ENCODE measurements around the gene SORCS2.

The SORCS2 gene

DNA sequence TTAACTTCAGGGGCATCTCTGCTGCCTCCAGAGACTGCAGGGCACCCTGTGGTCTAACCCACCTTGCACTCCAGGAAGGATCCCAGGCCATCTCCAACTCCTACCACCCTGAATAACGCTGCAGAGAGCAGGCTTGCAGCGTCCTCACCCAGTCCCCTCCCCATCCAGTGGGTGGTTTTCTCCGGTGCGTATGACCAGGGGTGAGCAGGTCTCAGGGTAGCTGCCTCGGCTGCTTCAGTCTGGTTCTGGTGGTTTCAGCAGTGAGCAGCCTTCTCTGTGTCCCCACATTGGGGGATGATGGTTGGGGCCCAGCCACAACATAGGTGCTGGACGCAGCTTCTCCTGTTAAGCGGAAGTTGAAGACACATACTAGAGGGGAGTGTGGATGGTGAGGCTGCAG is 38.6 kb upstream of the SORCS2 start:
- H3K27ac ChIP-seq (ENCODE audit: low read length) = no peak overlapping the region
- H3K9ac ChIP-seq (ENCODE audit: low read depth, low read length) = no peak overlapping the region
- no peaks in the 10 kb centered on the region for H3K36me3 ChIP-seq (ENCODE audit: insufficient read depth, low read depth, low read length)
- no peak overlapping the region for H3K4me3 ChIP-seq (ENCODE audit: low read length)
- no peaks in the 10 kb centered on the region for H3K9me3 ChIP-seq (ENCODE audit: insufficient read depth, low read depth, low read length)
- no peaks in the 10 kb centered on the region for H3K4me1 ChIP-seq (ENCODE audit: insufficient read depth, low read length)
- no peaks in the 10 kb centered on the region for H3K27me3 ChIP-seq (ENCODE audit: insufficient read depth, low read length)

DNA sequence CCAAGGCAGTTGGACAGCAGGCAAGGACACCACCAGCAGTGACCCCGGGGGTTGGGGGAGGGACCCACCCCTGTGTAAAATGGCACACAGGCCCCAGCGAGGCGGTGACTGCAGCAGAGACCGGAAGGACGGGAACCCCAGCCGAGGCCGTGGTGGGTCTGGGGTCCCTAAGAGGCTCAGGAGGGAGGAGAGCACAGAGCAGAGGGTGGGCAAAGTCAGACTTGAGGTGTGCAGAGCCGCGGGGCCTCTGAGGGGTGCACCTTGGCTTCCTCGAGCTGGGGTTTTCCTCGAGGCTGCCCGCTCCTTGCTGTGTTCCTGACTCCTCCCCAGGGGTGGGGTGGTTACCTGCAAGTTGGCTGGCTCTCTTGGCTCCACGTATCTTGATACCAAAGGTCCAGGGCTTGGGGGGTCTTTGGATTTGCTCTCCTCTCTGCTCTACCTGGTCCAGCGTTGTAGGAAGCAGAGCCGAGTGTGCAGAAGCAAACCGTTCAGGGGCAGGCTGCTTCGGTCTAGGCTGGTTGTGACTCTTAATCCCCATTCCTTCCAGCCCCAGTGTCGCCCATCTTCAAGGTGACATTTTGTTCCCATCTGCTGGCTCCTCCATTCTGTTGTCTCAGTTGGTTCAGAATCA is 37.9 kb upstream of the SORCS2 start:
- H3K27ac ChIP-seq (ENCODE audit: low read length) = no peak overlapping the region
- no peaks in the 10 kb centered on the region for H3K4me1 ChIP-seq (ENCODE audit: insufficient read depth, low read length)
- no peaks in the 10 kb centered on the region for H3K36me3 ChIP-seq (ENCODE audit: insufficient read depth, low read depth, low read length)
- H3K9ac ChIP-seq (ENCODE audit: low read depth, low read length) = no peak overlapping the region
- no peaks in the 10 kb centered on the region for H3K9me3 ChIP-seq (ENCODE audit: insufficient read depth, low read depth, low read length)
- no peak overlapping the region for H3K4me3 ChIP-seq (ENCODE audit: low read length)
- no peaks in the 10 kb centered on the region for H3K27me3 ChIP-seq (ENCODE audit: insufficient read depth, low read length)

DNA sequence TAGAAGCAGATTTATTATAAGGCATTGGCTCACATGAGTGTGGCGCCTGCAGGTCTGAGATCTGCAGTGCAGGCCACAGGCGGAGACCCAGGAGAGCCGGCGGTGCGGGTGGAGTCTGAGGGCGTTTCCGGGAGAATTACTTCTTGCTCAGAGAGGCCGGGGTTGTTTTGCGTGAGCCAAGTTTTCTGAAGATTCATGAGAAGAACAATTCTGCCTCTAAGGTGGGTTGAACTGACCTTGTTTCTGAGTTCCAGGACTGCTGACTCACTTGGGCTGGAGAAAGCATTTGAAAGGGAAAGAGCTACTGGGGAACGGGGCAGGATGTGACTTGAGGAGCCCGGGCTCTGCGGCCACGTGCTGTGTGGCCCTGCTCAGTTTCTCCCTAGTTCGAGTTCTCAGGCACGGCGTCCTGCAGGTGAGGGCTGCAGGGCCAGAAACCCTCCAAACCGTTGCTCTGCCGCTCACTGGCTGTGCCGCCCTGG is 36.7 kb upstream of the SORCS2 start:
- Histone ChIP-seq H3K4me3 (ENCODE audit: low read length) (no peak overlapping the region), H3K9me3 (ENCODE audit: insufficient read depth, low read depth, low read length) (no peaks in the 10 kb centered on the region), H3K27ac (ENCODE audit: low read length) (no peak overlapping the region), H3K36me3 (ENCODE audit: insufficient read depth, low read depth, low read length) (no peaks in the 10 kb centered on the region), H3K9ac (ENCODE audit: low read depth, low read length) (no peak overlapping the region), H3K27me3 (ENCODE audit: insufficient read depth, low read length) (no peaks in the 10 kb centered on the region), H3K4me1 (ENCODE audit: insufficient read depth, low read length) (no peaks in the 10 kb centered on the region)

DNA sequence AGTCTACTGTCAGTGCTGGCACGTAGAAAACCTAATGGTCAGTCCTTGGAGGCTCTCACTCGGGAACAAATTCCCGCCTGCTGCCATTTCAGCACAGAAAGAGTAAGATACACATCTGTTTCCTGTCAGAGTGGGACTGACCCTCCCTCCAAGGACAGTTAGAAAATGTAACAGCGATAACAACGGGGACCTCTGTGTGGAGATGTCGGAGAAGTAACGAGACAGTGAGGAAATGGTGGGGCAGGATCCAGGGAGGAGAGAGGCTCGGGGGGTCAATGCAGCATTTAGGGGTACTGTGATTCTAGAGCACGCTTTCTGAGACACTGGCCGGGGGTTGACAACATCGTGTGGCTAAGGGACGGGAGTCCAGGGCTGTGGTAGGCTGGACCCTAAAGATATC is 36.0 kb upstream of the SORCS2 start:
- no peaks in the 10 kb centered on the region for H3K4me1 ChIP-seq (ENCODE audit: insufficient read depth, low read length)
- no peak overlapping the region for H3K9ac ChIP-seq (ENCODE audit: low read depth, low read length)
- H3K27me3 ChIP-seq (ENCODE audit: insufficient read depth, low read length) = no peaks in the 10 kb centered on the region
- H3K4me3 ChIP-seq (ENCODE audit: low read length) = no peak overlapping the region
- no peaks in the 10 kb centered on the region for H3K36me3 ChIP-seq (ENCODE audit: insufficient read depth, low read depth, low read length)
- no peaks in the 10 kb centered on the region for H3K9me3 ChIP-seq (ENCODE audit: insufficient read depth, low read depth, low read length)
- no peak overlapping the region for H3K27ac ChIP-seq (ENCODE audit: low read length)

DNA sequence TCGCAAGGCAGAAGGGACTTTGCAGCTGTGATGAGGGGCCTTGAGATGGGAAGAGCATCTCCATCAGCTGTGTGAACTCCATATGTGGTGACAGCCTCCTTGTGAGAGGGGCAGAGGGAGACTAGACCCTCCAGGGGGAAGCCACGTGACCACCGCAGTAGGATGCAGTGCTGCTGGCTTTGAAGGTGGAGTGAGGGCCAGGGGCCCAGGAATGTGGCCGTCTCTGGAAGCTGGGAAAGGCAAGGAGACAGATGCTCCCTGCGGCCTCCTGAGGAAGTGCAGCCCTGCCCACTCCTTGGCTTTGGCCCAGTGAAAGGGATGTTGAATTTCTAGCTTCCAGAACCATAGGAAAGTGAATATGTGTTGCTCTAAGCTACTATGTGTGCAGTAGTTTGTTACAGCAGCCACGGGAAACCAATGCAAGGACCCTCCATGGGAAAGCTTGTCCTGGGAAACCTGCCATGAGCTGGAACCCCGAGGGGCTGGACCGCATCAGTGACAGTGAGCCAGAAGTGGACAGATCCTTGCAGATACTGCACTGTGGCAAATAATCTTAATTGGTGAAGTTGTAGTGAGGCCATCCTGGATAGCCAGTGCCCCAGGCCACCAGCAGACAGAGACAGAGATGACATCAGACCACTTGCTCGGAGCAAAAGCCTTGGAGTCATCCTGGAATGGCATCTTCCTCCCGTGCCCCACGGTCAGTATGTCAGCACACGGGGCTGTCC is 35.4 kb upstream of the SORCS2 start:
- Histone ChIP-seq H3K4me3 (ENCODE audit: low read length) (no peak overlapping the region), H3K9me3 (ENCODE audit: insufficient read depth, low read depth, low read length) (no peaks in the 10 kb centered on the region), H3K4me1 (ENCODE audit: insufficient read depth, low read length) (no peaks in the 10 kb centered on the region), H3K27ac (ENCODE audit: low read length) (no peak overlapping the region), H3K9ac (ENCODE audit: low read depth, low read length) (no peak overlapping the region), H3K27me3 (ENCODE audit: insufficient read depth, low read length) (no peaks in the 10 kb centered on the region), H3K36me3 (ENCODE audit: insufficient read depth, low read depth, low read length) (no peaks in the 10 kb centered on the region)

DNA sequence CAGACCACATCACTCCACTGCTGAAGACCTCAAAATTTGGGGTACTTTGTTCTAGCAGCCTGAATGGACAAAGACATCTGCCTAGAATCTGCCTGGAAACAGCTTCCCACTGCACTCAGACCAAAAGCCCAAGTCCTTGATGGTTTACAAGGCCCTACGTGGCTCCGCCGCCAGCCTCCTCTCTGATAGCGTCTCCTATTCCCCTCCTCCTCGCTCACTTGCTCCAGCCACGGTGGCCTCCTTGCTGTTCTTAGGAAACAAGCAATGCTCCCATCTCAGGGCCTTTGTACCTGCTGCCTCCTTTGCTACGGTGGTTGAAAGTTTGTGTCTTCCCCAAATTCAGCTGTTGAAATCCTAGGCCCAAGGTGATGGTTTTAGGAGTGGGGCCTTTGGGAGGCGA is 34.7 kb upstream of the SORCS2 start:
- H3K9me3 ChIP-seq (ENCODE audit: insufficient read depth, low read depth, low read length) = no peaks in the 10 kb centered on the region
- no peaks in the 10 kb centered on the region for H3K27me3 ChIP-seq (ENCODE audit: insufficient read depth, low read length)
- no peaks in the 10 kb centered on the region for H3K4me1 ChIP-seq (ENCODE audit: insufficient read depth, low read length)
- H3K36me3 ChIP-seq (ENCODE audit: insufficient read depth, low read depth, low read length) = no peaks in the 10 kb centered on the region
- no peak overlapping the region for H3K27ac ChIP-seq (ENCODE audit: low read length)
- no peak overlapping the region for H3K9ac ChIP-seq (ENCODE audit: low read depth, low read length)
- no peak overlapping the region for H3K4me3 ChIP-seq (ENCODE audit: low read length)

DNA sequence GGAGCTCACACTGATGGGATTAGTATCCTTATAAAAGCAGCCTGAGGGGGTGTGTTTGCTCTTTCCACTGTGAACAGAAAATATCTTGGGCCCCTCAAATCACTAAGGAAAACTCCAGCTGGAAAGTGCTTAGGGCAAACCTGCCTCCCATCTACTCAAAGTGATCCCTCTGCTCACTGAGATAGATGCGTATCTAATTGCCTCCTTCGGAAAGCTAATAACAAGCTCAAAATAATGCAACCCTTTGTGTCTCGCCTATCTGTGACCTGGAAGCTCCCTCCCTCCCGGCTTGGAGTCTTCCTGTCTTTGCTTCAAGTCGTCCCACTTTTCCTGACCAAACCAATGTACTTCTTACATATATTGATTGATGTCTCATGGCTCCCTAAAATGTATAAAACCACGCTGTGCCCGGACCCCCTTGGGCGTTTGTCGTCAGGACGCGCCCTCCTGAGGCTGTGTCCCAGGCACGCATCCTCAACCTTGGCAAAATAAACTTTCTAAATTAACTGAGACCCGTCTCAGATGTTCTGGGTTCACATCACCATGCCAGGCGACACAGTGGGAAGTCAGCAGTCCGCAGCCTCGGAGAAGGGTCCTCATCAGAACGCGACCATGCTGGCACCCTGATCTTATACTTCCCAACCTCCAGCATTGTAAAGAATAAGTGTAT is 34.1 kb upstream of the SORCS2 start:
- H3K4me1 ChIP-seq (ENCODE audit: insufficient read depth, low read length) = no peaks in the 10 kb centered on the region
- H3K27ac ChIP-seq (ENCODE audit: low read length) = no peak overlapping the region
- no peak overlapping the region for H3K4me3 ChIP-seq (ENCODE audit: low read length)
- H3K27me3 ChIP-seq (ENCODE audit: insufficient read depth, low read length) = no peaks in the 10 kb centered on the region
- no peaks in the 10 kb centered on the region for H3K9me3 ChIP-seq (ENCODE audit: insufficient read depth, low read depth, low read length)
- no peaks in the 10 kb centered on the region for H3K36me3 ChIP-seq (ENCODE audit: insufficient read depth, low read depth, low read length)
- H3K9ac ChIP-seq (ENCODE audit: low read depth, low read length) = no peak overlapping the region

DNA sequence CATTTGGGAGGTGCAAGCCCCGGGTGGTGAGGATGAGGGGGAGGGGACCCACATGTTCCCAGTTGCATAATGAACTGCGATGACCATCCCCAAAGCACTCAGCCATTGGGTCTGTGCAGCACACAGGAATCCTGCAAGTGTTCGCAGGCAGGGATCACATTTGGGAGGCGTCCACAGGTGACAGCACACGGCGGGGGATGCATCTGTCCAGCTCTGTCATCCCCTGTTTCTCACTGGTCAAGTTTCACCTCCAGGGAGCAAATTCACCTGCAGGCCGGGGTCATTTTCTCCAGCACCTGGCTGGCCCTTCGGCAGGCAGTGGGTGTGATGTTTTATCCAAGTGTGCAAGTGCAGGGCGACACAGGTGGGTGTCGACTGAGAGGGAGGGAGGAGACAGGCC is 33.3 kb upstream of the SORCS2 start:
- Histone ChIP-seq H3K9me3 (ENCODE audit: insufficient read depth, low read depth, low read length) (no peaks in the 10 kb centered on the region), H3K27ac (ENCODE audit: low read length) (no peak overlapping the region), H3K4me1 (ENCODE audit: insufficient read depth, low read length) (no peaks in the 10 kb centered on the region), H3K4me3 (ENCODE audit: low read length) (no peak overlapping the region), H3K9ac (ENCODE audit: low read depth, low read length) (no peak overlapping the region), H3K36me3 (ENCODE audit: insufficient read depth, low read depth, low read length) (no peaks in the 10 kb centered on the region), H3K27me3 (ENCODE audit: insufficient read depth, low read length) (no peaks in the 10 kb centered on the region)

DNA sequence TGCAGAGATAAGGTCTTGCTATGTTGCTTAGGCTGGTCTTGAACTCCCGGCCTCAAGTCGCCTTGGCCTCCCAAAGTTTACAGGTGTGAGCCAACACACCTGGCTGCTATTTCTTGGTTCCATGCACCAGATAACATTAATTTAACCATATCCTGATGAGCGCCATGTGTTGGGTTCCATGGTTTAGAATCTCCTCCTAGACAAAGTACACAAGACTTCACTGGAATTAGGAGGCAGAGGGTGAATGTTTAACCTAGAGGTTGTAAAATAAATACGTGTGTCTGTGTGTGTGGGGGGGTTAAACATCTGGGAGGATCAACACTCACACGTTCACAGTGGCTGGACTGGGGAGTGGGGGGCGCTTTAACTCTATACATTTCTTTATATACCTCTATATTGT is 32.4 kb upstream of the SORCS2 start:
- no peaks in the 10 kb centered on the region for H3K4me1 ChIP-seq (ENCODE audit: insufficient read depth, low read length)
- no peak overlapping the region for H3K4me3 ChIP-seq (ENCODE audit: low read length)
- no peak overlapping the region for H3K9ac ChIP-seq (ENCODE audit: low read depth, low read length)
- H3K36me3 ChIP-seq (ENCODE audit: insufficient read depth, low read depth, low read length) = no peaks in the 10 kb centered on the region
- H3K9me3 ChIP-seq (ENCODE audit: insufficient read depth, low read depth, low read length) = no peaks in the 10 kb centered on the region
- H3K27me3 ChIP-seq (ENCODE audit: insufficient read depth, low read length) = no peaks in the 10 kb centered on the region
- no peak overlapping the region for H3K27ac ChIP-seq (ENCODE audit: low read length)

DNA sequence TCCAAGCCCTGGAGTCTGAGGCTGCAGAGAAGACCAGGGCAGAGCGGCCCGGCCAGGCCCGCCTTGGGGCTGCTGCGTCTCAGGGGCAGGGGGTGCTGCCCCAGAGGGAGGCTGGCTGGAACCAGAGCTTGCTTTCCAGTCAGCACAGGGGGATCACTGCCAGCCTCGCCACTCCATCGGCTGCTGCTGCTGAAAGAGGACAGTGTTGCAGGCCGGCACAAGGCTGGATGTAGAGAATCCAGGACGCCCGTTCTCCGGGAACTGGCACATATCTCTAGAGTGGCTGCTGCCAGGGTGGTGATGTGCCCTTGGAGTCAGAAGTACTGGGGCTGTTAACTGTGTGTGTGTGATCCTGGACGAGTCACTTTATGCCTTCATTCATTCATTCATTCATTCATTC is 31.9 kb upstream of the SORCS2 start:
- H3K9ac ChIP-seq (ENCODE audit: low read depth, low read length) = no peak overlapping the region
- no peaks in the 10 kb centered on the region for H3K9me3 ChIP-seq (ENCODE audit: insufficient read depth, low read depth, low read length)
- no peaks in the 10 kb centered on the region for H3K36me3 ChIP-seq (ENCODE audit: insufficient read depth, low read depth, low read length)
- no peaks in the 10 kb centered on the region for H3K27me3 ChIP-seq (ENCODE audit: insufficient read depth, low read length)
- H3K4me3 ChIP-seq (ENCODE audit: low read length) = no peak overlapping the region
- no peak overlapping the region for H3K27ac ChIP-seq (ENCODE audit: low read length)
- H3K4me1 ChIP-seq (ENCODE audit: insufficient read depth, low read length) = no peaks in the 10 kb centered on the region

DNA sequence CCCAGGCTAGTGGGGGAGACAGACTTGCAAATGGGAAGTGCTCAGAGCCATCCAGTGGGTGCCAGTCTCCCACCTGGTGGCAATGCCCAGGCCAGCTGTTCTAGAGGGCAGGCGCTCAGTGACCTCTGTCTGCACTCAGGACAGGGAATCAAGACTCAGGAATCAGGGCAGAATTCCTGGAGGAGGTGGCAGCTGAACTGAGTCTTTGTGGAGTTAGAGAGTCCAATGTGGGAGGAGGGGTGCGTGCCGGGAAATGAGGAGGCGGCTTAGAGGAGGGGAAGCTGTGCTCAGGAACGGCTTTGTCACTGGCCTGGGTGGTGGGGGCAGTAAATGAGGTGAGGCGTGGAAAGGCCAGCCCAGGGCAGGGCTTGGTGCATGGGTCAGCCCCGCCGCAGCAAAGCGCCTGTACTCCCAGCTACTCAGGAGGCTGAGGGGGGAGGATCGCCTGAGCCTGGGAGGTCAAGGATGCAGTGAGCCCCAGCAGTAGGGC is 31.3 kb upstream of the SORCS2 start:
- no peaks in the 10 kb centered on the region for H3K36me3 ChIP-seq (ENCODE audit: insufficient read depth, low read depth, low read length)
- H3K27ac ChIP-seq (ENCODE audit: low read length) = no peak overlapping the region

DNA sequence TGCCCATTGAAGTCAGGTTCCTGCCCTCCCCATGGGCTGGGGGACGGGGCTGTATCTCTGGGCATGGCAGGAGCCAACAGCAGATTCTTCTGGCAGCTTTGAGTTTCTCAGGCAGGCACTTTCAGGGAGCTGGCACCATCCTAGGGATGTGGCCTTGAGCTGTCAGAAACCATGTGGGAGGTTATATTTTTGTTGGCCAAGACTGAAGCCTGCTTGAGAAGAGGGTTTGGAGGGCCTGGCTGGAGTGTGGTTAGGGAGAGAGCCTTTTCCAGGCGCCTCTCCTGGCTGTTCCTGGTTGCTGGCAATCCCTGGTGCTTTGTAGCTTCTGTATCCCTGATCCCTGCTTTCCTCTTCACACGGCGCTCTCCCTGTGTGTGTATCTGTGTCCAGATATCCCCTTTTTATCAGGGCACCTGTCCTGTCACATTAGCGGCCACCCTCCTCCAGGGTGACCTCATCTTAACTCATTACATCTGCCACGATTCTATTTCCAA is 30.6 kb upstream of the SORCS2 start:
- Histone ChIP-seq H3K9me3 (ENCODE audit: insufficient read depth, low read depth, low read length) (no peaks in the 10 kb centered on the region), H3K36me3 (ENCODE audit: insufficient read depth, low read depth, low read length) (no peaks in the 10 kb centered on the region), H3K4me3 (ENCODE audit: low read length) (no peak overlapping the region), H3K27me3 (ENCODE audit: insufficient read depth, low read length) (no peaks in the 10 kb centered on the region), H3K27ac (ENCODE audit: low read length) (no peak overlapping the region), H3K9ac (ENCODE audit: low read depth, low read length) (no peak overlapping the region), H3K4me1 (ENCODE audit: insufficient read depth, low read length) (no peaks in the 10 kb centered on the region)

More for the DNA sequence above, 31.3 kb upstream of the SORCS2 start:
- Histone ChIP-seq H3K27me3 (ENCODE audit: insufficient read depth, low read length) (no peaks in the 10 kb centered on the region), H3K9ac (ENCODE audit: low read depth, low read length) (no peak overlapping the region), H3K9me3 (ENCODE audit: insufficient read depth, low read depth, low read length) (no peaks in the 10 kb centered on the region), H3K4me1 (ENCODE audit: insufficient read depth, low read length) (no peaks in the 10 kb centered on the region), H3K4me3 (ENCODE audit: low read length) (no peak overlapping the region)

Measured in iPS-20b (cell line).